Parathyroid adenoma (tissue), 2 donors: ENCODE measurements around the gene MGAT4A.

ENCODE experiments used
- H2AFZ ChIP-seq: fragments of 300-600 bp; sonication (generic); one replicate; pipeline ENCODE4 v1.7.0; 2017; ENCODE audit warnings: antibody characterized with exemption, mild to moderate bottlenecking
- H3K27ac ChIP-seq: fragments of 300-600 bp; sonication (generic); one replicate; pipeline ENCODE4 v1.7.0; 2017
- H3K27me3 ChIP-seq: fragments of 300-600 bp; sonication (generic); one replicate; pipeline ENCODE4 v1.7.0; 2017; ENCODE audit warnings: low read length; ENCODE audit not compliant: control insufficient read depth, insufficient read depth
- H3K36me3 ChIP-seq: fragments of 300-600 bp; sonication (generic); one replicate; pipeline ENCODE4 v1.7.0; 2017; ENCODE audit warnings: low read length; ENCODE audit not compliant: control insufficient read depth, insufficient read depth
- H3K4me1 ChIP-seq: fragments of 300-600 bp; sonication (generic); one replicate; pipeline ENCODE4 v1.7.0; 2017; ENCODE audit warnings: control low read depth
- H3K4me2 ChIP-seq: fragments of 300-600 bp; sonication (generic); one replicate; pipeline ENCODE4 v1.7.0; 2017; ENCODE audit warnings: low read length
- H3K4me3 ChIP-seq: fragments of 300-600 bp; sonication (generic); one replicate; pipeline ENCODE4 v1.7.0; 2017; ENCODE audit warnings: low read depth, low read length
- H3K79me2 ChIP-seq: fragments of 300-600 bp; sonication (generic); one replicate; pipeline ENCODE4 v1.7.0; 2017; ENCODE audit warnings: control low read depth
- H3K9ac ChIP-seq: fragments of 300-600 bp; sonication (generic); one replicate; pipeline ENCODE4 v1.7.0; 2017; ENCODE audit warnings: mild to moderate bottlenecking
- H3K9me3 ChIP-seq: fragments of 300-600 bp; sonication (generic); one replicate; pipeline ENCODE4 v1.7.0; 2017; ENCODE audit warnings: low read length; ENCODE audit not compliant: control insufficient read depth
- CTCF ChIP-seq: fragments of 300-600 bp; sonication (generic); IDR thresholded peaks from one replicate; pipeline ENCODE4 v1.7.0; 2017; ENCODE audit warnings: antibody characterized with exemption, mild to moderate bottlenecking
- donor health status: primary hyperparathyroidism.

Gene MGAT4A

GRCh38 chr2:98748292-98749065 lies 17.5 kb upstream of the MGAT4A start:
- H3K9me3 ChIP-seq: no peaks in the 10 kb centered on the region
- H3K36me3 ChIP-seq: no peaks in the 10 kb centered on the region
- H3K4me2 ChIP-seq: no peak overlapping the region
- H3K27me3 ChIP-seq: no peaks in the 10 kb centered on the region
- no peak for TF ChIP-seq CTCF
- H3K79me2 ChIP-seq: peaks cover 2% of the 10 kb centered on the region
- no peak overlapping the region for H3K9ac ChIP-seq
- H2AFZ ChIP-seq: peak overlapping the region; percentile 17
- H3K4me3 ChIP-seq: no peak overlapping the region
- H3K27ac ChIP-seq: no peak overlapping the region
- H3K4me1 ChIP-seq: peaks cover 30% of the 10 kb centered on the region

GRCh38 chr2:98747888-98748287 lies 17.0 kb upstream of the MGAT4A start:
- TF ChIP-seq CTCF: no peak
- H3K9me3 ChIP-seq: no peaks in the 10 kb centered on the region
- H3K4me2 ChIP-seq: no peak overlapping the region
- peaks cover 2% of the 10 kb centered on the region for H3K79me2 ChIP-seq
- no peaks in the 10 kb centered on the region for H3K36me3 ChIP-seq
- H3K27ac ChIP-seq: no peak overlapping the region
- no peak overlapping the region for H3K9ac ChIP-seq
- peak overlapping the region; percentile 17 for H2AFZ ChIP-seq
- H3K4me3 ChIP-seq: no peak overlapping the region
- H3K4me1 ChIP-seq: peaks cover 30% of the 10 kb centered on the region
- H3K27me3 ChIP-seq: no peaks in the 10 kb centered on the region

- no peak for TF ChIP-seq CTCF
- no peak overlapping the region for H3K9ac ChIP-seq
- H3K27me3 ChIP-seq: no peaks in the 10 kb centered on the region
- no peaks in the 10 kb centered on the region for H3K9me3 ChIP-seq
- no peak overlapping the region for H3K4me2 ChIP-seq
- H3K36me3 ChIP-seq: no peaks in the 10 kb centered on the region
- H3K79me2 ChIP-seq: peaks cover 2% of the 10 kb centered on the region
- H3K4me1 ChIP-seq: peaks cover 30% of the 10 kb centered on the region
- H2AFZ ChIP-seq: no peak overlapping the region
- no peak overlapping the region for H3K4me3 ChIP-seq
- no peak overlapping the region for H3K27ac ChIP-seq
Observed at GRCh38 chr2:98746426-98746825, 15.5 kb upstream of the MGAT4A start.

GRCh38 chr2:98744595-98744994 lies 13.7 kb upstream of the MGAT4A start:
- H3K4me1 ChIP-seq: peaks cover 30% of the 10 kb centered on the region
- H3K79me2 ChIP-seq: peaks cover 2% of the 10 kb centered on the region
- no peak overlapping the region for H3K9ac ChIP-seq
- H3K9me3 ChIP-seq: no peaks in the 10 kb centered on the region
- H3K4me3 ChIP-seq: no peak overlapping the region
- H3K36me3 ChIP-seq: no peaks in the 10 kb centered on the region
- H2AFZ ChIP-seq: no peak overlapping the region
- no peaks in the 10 kb centered on the region for H3K27me3 ChIP-seq
- H3K4me2 ChIP-seq: no peak overlapping the region
- no peak for TF ChIP-seq CTCF
- H3K27ac ChIP-seq: no peak overlapping the region

GRCh38 chr2:98743835-98744234 lies 12.9 kb upstream of the MGAT4A start:
- Histone ChIP-seq H3K27me3 (no peaks in the 10 kb centered on the region), H3K4me1 (peaks cover 30% of the 10 kb centered on the region), H3K36me3 (no peaks in the 10 kb centered on the region), H3K9ac (no peak overlapping the region), H3K4me3 (no peak overlapping the region), H3K9me3 (no peaks in the 10 kb centered on the region), H3K4me2 (no peak overlapping the region), H3K27ac (no peak overlapping the region), H2AFZ (no peak overlapping the region), H3K79me2 (peaks cover 2% of the 10 kb centered on the region)
- no peak for TF ChIP-seq CTCF
